A549 (cell line): ENCODE measurements around the gene ARHGAP18. TPM values are rescaled to one million over a fixed set of nuclear protein-coding genes. Genes with fewer than 3 reads are reported as not detected.

Source experiments
- ATAC-seq, 2 experiments: fragments of 200-7000 bp in 1 of 2; fragments of >200 bp in 1 of 2; cut with Nextera tagmentation in 1 of 2; cut with Tn5 transposase in 1 of 2; 3 replicates each; pipeline versions ENCODE4 v1.8.0 to v1.9.1; 2018 to 2020; ENCODE audit warnings: mild to moderate bottlenecking in 1 of 2, moderate library complexity in 1 of 2
- CTCF ChIA-PET: fragments of 300-600 bp; sonication (Branson Sonifier 250); formaldehyde crosslinking; extraction: SDS; loops from one replicate; lab custom pipeline; 2021; ENCODE audit warnings: antibody characterized with exemption, inconsistent platforms; lab: Yijun Ruan, JAX
- POLR2A ChIA-PET: fragments of 350-600 bp; formaldehyde crosslinking; extraction: SDS; loops from one replicate; lab custom pipeline; 2021; ENCODE audit warnings: antibody characterized with exemption, inconsistent platforms; lab: Yijun Ruan, JAX
- DNase-seq, 2 experiments: peaks; one replicate each; pipeline versions ENCODE4 v3.0.0 to v3.0.0-alpha.2; 2011 to 2016; ENCODE audit warnings: low read depth in 1 of 2, low spot score in 1 of 2
- FAIRE-seq: peaks from 2 replicates; lab custom pipeline; 2011; peaks lifted over from hg19 to GRCh38; lab: Jason Lieb, UNC
- H3K27ac ChIP-seq, 2 experiments: fragments of >200 bp; sonication (Bioruptor Twin); formaldehyde crosslinking; 3 replicates each; pipeline ENCODE4 v1.5.1; 2016 to 2017
- H3K4me1 ChIP-seq: fragments of >200 bp; sonication (Bioruptor Twin); formaldehyde crosslinking; 3 replicates; pipeline ENCODE4 v1.6.1; 2016
- H3K4me2 ChIP-seq: fragments of >200 bp; sonication (Bioruptor Twin); formaldehyde crosslinking; 3 replicates; pipeline ENCODE4 v1.6.1; 2016
- H3K4me3 ChIP-seq: fragments of >200 bp; sonication (Bioruptor Twin); formaldehyde crosslinking; 3 replicates; pipeline ENCODE4 v1.5.1; 2016
- H3K9me3 ChIP-seq: fragments of >200 bp; sonication (Bioruptor Twin); formaldehyde crosslinking; 3 replicates; pipeline ENCODE4 v1.6.1; 2016
- ATOH8 ChIP-seq: fragments of 250-450 bp; sonication (Bioruptor Pico); IDR thresholded peaks from 2 replicates; pipeline ENCODE4 v1.5.0; 2020; ENCODE audit warnings: low read depth, mild to moderate bottlenecking, moderate library complexity
- CBX8 ChIP-seq: fragments of 200-600 bp; sonication (generic); IDR thresholded peaks from 2 replicates; pipeline ENCODE4 v1.6.1; 2016
- CHD4 ChIP-seq: fragments of 200-600 bp; sonication (generic); IDR thresholded peaks from 2 replicates; pipeline ENCODE4 v1.6.1; 2016; ENCODE audit warnings: antibody characterized with exemption, mild to moderate bottlenecking, borderline replicate concordance
- EHMT2 ChIP-seq: fragments of 200-600 bp; sonication (generic); IDR thresholded peaks from 2 replicates; pipeline ENCODE4 v1.6.1; 2016; ENCODE audit warnings: antibody characterized with exemption, low read depth, mild to moderate bottlenecking, moderate library complexity
- ELK1 ChIP-seq: fragments of 150-350 bp; IDR thresholded peaks from 2 replicates; pipeline ENCODE4 v1.6.1; 2014; ENCODE audit warnings: low read depth, mild to moderate bottlenecking, low read length
- ESRRA ChIP-seq: fragments of 150-350 bp; IDR thresholded peaks from 2 replicates; pipeline ENCODE4 v1.6.1; 2014; ENCODE audit warnings: mild to moderate bottlenecking, low read length, borderline replicate concordance
- FOSB ChIP-seq: fragments of 250-450 bp; sonication (Bioruptor Pico); IDR thresholded peaks from 2 replicates; pipeline ENCODE4 v1.5.0; 2020; ENCODE audit warnings: mild to moderate bottlenecking, moderate library complexity
- FOXS1 ChIP-seq: fragments of 250-450 bp; sonication (Bioruptor Pico); IDR thresholded peaks from 2 replicates; pipeline ENCODE4 v1.5.0; 2020; ENCODE audit warnings: mild to moderate bottlenecking, moderate library complexity
- HDAC2 ChIP-seq: fragments of 200-600 bp; sonication (generic); IDR thresholded peaks from 2 replicates; pipeline ENCODE4 v1.6.1; 2016
- HMGXB4 ChIP-seq: fragments of 250-450 bp; sonication (Bioruptor Pico); IDR thresholded peaks from 2 replicates; pipeline ENCODE4 v1.5.0; 2021; ENCODE audit warnings: mild to moderate bottlenecking, moderate library complexity, borderline replicate concordance
- HOXB5 ChIP-seq: fragments of 250-450 bp; sonication (Bioruptor Pico); IDR thresholded peaks from 2 replicates; pipeline ENCODE4 v1.5.0; 2020; ENCODE audit warnings: mild to moderate bottlenecking, moderate library complexity
- JUN ChIP-seq, 2 experiments: fragments of >200 bp; sonication (Bioruptor Twin); formaldehyde crosslinking; IDR thresholded peaks; 2 replicates in 1 of 2; 3 replicates in 1 of 2; pipeline ENCODE4 v1.6.1; 2016 to 2017
- JUNB ChIP-seq: fragments of >200 bp; sonication (Bioruptor Twin); formaldehyde crosslinking; IDR thresholded peaks from 2 replicates; pipeline ENCODE4 v1.6.1; 2016
- KDM1A ChIP-seq: fragments of 200-600 bp; sonication (generic); IDR thresholded peaks from 2 replicates; pipeline ENCODE4 v1.6.1; 2016; ENCODE audit warnings: low read depth, mild to moderate bottlenecking
- MAFK ChIP-seq: fragments of 450-650 bp; IDR thresholded peaks from 2 replicates; pipeline ENCODE4 v1.6.1; 2014; ENCODE audit not compliant: partially characterized antibody
- MAZ ChIP-seq: fragments of 150-350 bp; IDR thresholded peaks from 2 replicates; pipeline ENCODE4 v1.6.1; 2014; ENCODE audit warnings: antibody characterized with exemption, low read depth, low read length, borderline replicate concordance
- MYC ChIP-seq: IDR thresholded peaks from 2 replicates; pipeline ENCODE4 v1.6.1; 2012; ENCODE audit warnings: mild to moderate bottlenecking, inconsistent platforms, low read length, improper control_type of control experiment, borderline replicate concordance
- POLR2A ChIP-seq: IDR thresholded peaks from 2 replicates; pipeline ENCODE4 v1.6.1; 2012; ENCODE audit warnings: mild to moderate bottlenecking, low read length
- RARB ChIP-seq: fragments of 250-450 bp; sonication (Bioruptor Pico); IDR thresholded peaks from 2 replicates; pipeline ENCODE4 v1.8.0; 2021; ENCODE audit warnings: mild to moderate bottlenecking, moderate library complexity
- SMC3 ChIP-seq: fragments of >200 bp; sonication (Bioruptor Twin); formaldehyde crosslinking; IDR thresholded peaks from 3 replicates; pipeline ENCODE4 v1.6.1; 2018; ENCODE audit warnings: inconsistent platforms
- TFCP2L1 ChIP-seq: fragments of 250-450 bp; sonication (Bioruptor Pico); IDR thresholded peaks from 2 replicates; pipeline ENCODE4 v1.5.0; 2021; ENCODE audit warnings: mild to moderate bottlenecking
- TP53 ChIP-seq: fragments of 250-450 bp; sonication (Bioruptor Pico); IDR thresholded peaks from 2 replicates; pipeline ENCODE4 v1.5.0; 2021; ENCODE audit warnings: mild to moderate bottlenecking, moderate library complexity
- ZC3H11A ChIP-seq: fragments of 450-650 bp; IDR thresholded peaks from 2 replicates; pipeline ENCODE4 v1.6.1; 2014; ENCODE audit warnings: antibody characterized with exemption, mild to moderate bottlenecking
- WGBS: methylation state at CpG from one replicate; pipeline ENCODE4 v1.1.6; 2017; ENCODE audit errors: missing lambda C conversion rate; 5-methylcytosine and 5-hydroxymethylcytosine counted together
- polyA plus RNA-seq, 4 experiments: library from polyadenylated mRNA; depleted of rRNA in 3 of 4; stranded (reverse); fragments of >200 nt; fragmentation: RNase III in 1 of 4; extraction: RNeasy Plus Mini Kit Qiagen cat#74134 plus additional on column Dnase treatment in 1 of 4; gene quantifications; 2 replicates in 3 of 4; 3 replicates in 1 of 4; pipeline ENCODE4 v1.2.3, GENCODE V29; 2011 to 2017
- TF ChIP-seq, protein P1 (sequence below): fragments of 450-650 bp; IDR thresholded peaks from 2 replicates; pipeline ENCODE4 v1.6.1; 2014; ENCODE audit warnings: antibody characterized with exemption
- TF ChIP-seq, protein P2 (sequence below): fragments of >200 bp; sonication (Bioruptor Twin); formaldehyde crosslinking; IDR thresholded peaks from 2 replicates; pipeline ENCODE4 v1.6.1; 2016
- TF ChIP-seq, protein P3 (sequence below): IDR thresholded peaks from 2 replicates; pipeline ENCODE4 v1.6.1; 2012; ENCODE audit warnings: low read depth, borderline replicate concordance

The ARHGAP18 gene
- polyA plus RNA-seq, 2 of the 4 experiments (the other 2 are of a cell fraction), result 11.2 to 16.7 TPM

DNA sequence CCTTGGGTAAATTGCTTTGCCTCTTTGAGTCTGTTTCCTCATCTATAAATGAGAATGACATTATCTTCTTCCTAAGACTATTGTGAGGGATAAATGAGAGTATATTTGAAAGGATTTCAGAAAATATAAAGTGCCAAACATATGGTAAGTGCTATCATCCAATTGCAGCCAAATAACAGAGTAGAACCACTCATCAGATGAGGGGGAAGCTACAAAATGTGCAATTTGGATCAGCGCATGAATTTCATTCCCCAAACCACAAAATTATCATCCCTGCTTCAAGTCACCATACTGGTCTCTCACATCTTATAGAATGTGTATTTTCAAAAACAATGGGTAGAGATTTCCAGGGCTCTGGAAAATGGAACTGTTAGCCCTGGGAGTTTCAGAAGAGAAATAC, 158.5 kb downstream of the ARHGAP18 start:
- 92% methylated on average over 1 of the region's 1 CpG for WGBS
- FAIRE-seq, result no peak
- Histone ChIP-seq H3K4me1 (no peaks in the 10 kb centered on the region), H3K4me3 (no peak overlapping the region)
- no peak for TF ChIP-seq TP53 (CRISPR knock-in tag)
- no peak for TF ChIP-seq HOXB5 (CRISPR knock-in tag)
- no peak for TF ChIP-seq EHMT2
- TF ChIP-seq KDM1A, result no peak
- TF ChIP-seq ESRRA, result no peak
- TF ChIP-seq SMC3, result no peak
- no peak for TF ChIP-seq TFCP2L1 (CRISPR knock-in tag)
- no peak for TF ChIP-seq HMGXB4
- TF ChIP-seq, protein P1, sequence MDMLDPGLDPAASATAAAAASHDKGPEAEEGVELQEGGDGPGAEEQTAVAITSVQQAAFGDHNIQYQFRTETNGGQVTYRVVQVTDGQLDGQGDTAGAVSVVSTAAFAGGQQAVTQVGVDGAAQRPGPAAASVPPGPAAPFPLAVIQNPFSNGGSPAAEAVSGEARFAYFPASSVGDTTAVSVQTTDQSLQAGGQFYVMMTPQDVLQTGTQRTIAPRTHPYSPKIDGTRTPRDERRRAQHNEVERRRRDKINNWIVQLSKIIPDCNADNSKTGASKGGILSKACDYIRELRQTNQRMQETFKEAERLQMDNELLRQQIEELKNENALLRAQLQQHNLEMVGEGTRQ, result no peak
- TF ChIP-seq HDAC2, result no peak
- TF ChIP-seq, all 56 proteins: peak for 0
- Histone ChIP-seq H3K27ac (no peak overlapping the region), H3K9me3 (no peaks in the 10 kb centered on the region), H3K4me2 (no peak overlapping the region)
- ATAC-seq (no peak), DNase-seq (no peak)
- ChIA-PET POLR2A (no interaction called here), CTCF (no interaction called here)

DNA sequence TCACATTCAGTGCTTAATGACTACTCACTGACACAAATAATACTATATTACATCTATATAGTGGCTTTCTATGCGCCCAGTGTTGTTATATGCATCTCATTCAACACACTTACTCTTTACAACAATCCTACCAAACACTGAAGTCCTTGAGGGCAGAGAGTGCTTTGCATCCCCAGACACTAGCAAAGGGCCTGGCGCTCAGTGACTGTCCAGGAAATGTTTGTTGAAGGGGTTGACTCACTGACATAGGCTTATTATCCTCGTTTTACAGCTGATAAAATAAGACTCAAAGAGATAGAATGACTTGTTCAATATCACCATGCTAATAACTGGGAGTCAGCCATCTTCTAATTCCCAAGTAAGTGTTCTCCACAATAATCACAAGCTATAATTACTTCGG, 163.3 kb downstream of the ARHGAP18 start:
- no peaks in the 10 kb centered on the region for H3K4me1 ChIP-seq
- H3K9me3 ChIP-seq, result no peaks in the 10 kb centered on the region
- H3K4me3 ChIP-seq, result no peak overlapping the region
- no peak overlapping the region for H3K4me2 ChIP-seq
- WGBS, result 61% methylated on average over 4 of the region's 4 CpGs
- POLR2A ChIA-PET, result no interaction called here
- no peak overlapping the region for H3K27ac ChIP-seq
- no peak for FAIRE-seq
- TF ChIP-seq FOXS1 (CRISPR knock-in tag) (no peak), MAZ (no peak), HDAC2 (no peak), FOSB (CRISPR knock-in tag) (no peak), ATOH8 (no peak), ZC3H11A (no peak), JUN (IDR thresholded peaks at IDR 0.05) (no peak), MAFK (no peak), MYC (no peak), POLR2A (no peak), RARB (no peak), CBX8 (no peak), CHD4 (no peak), ELK1 (no peak), JUNB (no peak)
- TF ChIP-seq, protein P2, sequence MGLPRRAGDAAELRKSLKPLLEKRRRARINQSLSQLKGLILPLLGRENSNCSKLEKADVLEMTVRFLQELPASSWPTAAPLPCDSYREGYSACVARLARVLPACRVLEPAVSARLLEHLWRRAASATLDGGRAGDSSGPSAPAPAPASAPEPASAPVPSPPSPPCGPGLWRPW, result no peak
- TF ChIP-seq, protein P3, sequence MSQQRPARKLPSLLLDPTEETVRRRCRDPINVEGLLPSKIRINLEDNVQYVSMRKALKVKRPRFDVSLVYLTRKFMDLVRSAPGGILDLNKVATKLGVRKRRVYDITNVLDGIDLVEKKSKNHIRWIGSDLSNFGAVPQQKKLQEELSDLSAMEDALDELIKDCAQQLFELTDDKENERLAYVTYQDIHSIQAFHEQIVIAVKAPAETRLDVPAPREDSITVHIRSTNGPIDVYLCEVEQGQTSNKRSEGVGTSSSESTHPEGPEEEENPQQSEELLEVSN, result no peak
- TF ChIP-seq, all 56 proteins: peak for 0
- no peak for DNase-seq
- ATAC-seq, result no peak
- CTCF ChIA-PET, result interaction anchor here (1.0 kb wide), 1 partner anchor 51 kb away, joined by 3 read pairs; no protein-coding TSS in a partner anchor
